Endothelial cell (in vitro differentiated cells): Measurements from ENCODE around the gene EDIL3. TPM values are rescaled to one million over a fixed set of nuclear protein-coding genes. Genes with fewer than 3 reads are reported as not detected.
"Not testable (repeated sequence)": the region's sequence is repeated elsewhere in the genome, so short reads cannot be mapped to it uniquely, and the experiment has no call there.

Experiments
- DNase-seq: peaks from one replicate; pipeline ENCODE4 v3.0.0; 2021; ENCODE audit warnings: low spot score
- H3K27ac Mint-ChIP-seq: one replicate; pipeline ENCODE4 v1.8.0; 2021; ENCODE audit warnings: mixed read lengths, inconsistent platforms; ENCODE audit not compliant: unreplicated experiment
- H3K27me3 Mint-ChIP-seq: one replicate; pipeline ENCODE4 v1.8.0; 2021; ENCODE audit warnings: mild to moderate bottlenecking, moderate library complexity, mixed read lengths, inconsistent platforms; ENCODE audit not compliant: unreplicated experiment
- H3K36me3 Mint-ChIP-seq: one replicate; pipeline ENCODE4 v1.8.0; 2021; ENCODE audit warnings: mild to moderate bottlenecking, low read depth, mixed read lengths, inconsistent platforms; ENCODE audit not compliant: unreplicated experiment
- H3K4me1 Mint-ChIP-seq: one replicate; pipeline ENCODE4 v1.8.0; 2021; ENCODE audit warnings: mild to moderate bottlenecking, mixed read lengths, inconsistent platforms; ENCODE audit not compliant: unreplicated experiment
- H3K4me3 Mint-ChIP-seq: one replicate; pipeline ENCODE4 v1.8.0; 2021; ENCODE audit warnings: mild to moderate bottlenecking, mixed read lengths, inconsistent platforms; ENCODE audit not compliant: unreplicated experiment
- H3K9me3 Mint-ChIP-seq: one replicate; pipeline ENCODE4 v1.8.0; 2021; ENCODE audit warnings: mixed read lengths, inconsistent platforms; ENCODE audit not compliant: unreplicated experiment
- CTCF ChIP-seq: fragments of 200-600 bp; sonication (generic); IDR thresholded peaks from one replicate; pipeline ENCODE4 v1.5.0; 2021; ENCODE audit warnings: antibody characterized with exemption; ENCODE audit not compliant: unreplicated experiment
- total RNA-seq: library from RNA; stranded (reverse); fragmentation: NEBNext Ultra II Directional; extraction: Animal tissue kit (Norgen Biotek cat#: 25700); gene quantifications from one replicate; pipeline ENCODE4 v1.2.1, GENCODE V29; 2021; ENCODE audit not compliant: unreplicated experiment

EDIL3 gene
- total RNA-seq, 1 donor from 2014 or later: 74.6 TPM

- peaks cover 3% of the 10 kb centered on the region for H3K36me3 Mint-ChIP-seq
- no peaks in the 10 kb centered on the region for H3K9me3 Mint-ChIP-seq
- H3K27ac Mint-ChIP-seq: no peak overlapping the region
- no peak for DNase-seq
- TF ChIP-seq CTCF: no peak
- H3K27me3 Mint-ChIP-seq: no peaks in the 10 kb centered on the region
- H3K4me3 Mint-ChIP-seq: no peak overlapping the region
- H3K4me1 Mint-ChIP-seq: no peaks in the 10 kb centered on the region
Measured at GRCh38 chr5:84303315-84303714, 81.4 kb downstream of the EDIL3 start.

GRCh38 chr5:84301535-84301934, 83.1 kb downstream of the EDIL3 start:
- TF ChIP-seq CTCF: no peak
- Mint-ChIP-seq H3K4me3 (no peak overlapping the region), H3K27ac (no peak overlapping the region), H3K36me3 (peaks cover 7% of the 10 kb centered on the region), H3K9me3 (no peaks in the 10 kb centered on the region), H3K4me1 (no peaks in the 10 kb centered on the region), H3K27me3 (no peaks in the 10 kb centered on the region)
- no peak for DNase-seq

- TF ChIP-seq CTCF: no peak
- no peak overlapping the region for H3K27ac Mint-ChIP-seq
- no peaks in the 10 kb centered on the region for H3K4me1 Mint-ChIP-seq
- no peak for DNase-seq
- H3K4me3 Mint-ChIP-seq: no peak overlapping the region
- peaks cover 7% of the 10 kb centered on the region for H3K36me3 Mint-ChIP-seq
- no peaks in the 10 kb centered on the region for H3K27me3 Mint-ChIP-seq
- no peaks in the 10 kb centered on the region for H3K9me3 Mint-ChIP-seq
Measured at GRCh38 chr5:84299959-84300358, 84.7 kb downstream of the EDIL3 start.

GRCh38 chr5:84298628-84299027, 86.1 kb downstream of the EDIL3 start:
- no peak for TF ChIP-seq CTCF
- H3K4me1 Mint-ChIP-seq: no peaks in the 10 kb centered on the region
- H3K27me3 Mint-ChIP-seq: no peaks in the 10 kb centered on the region
- H3K27ac Mint-ChIP-seq: no peak overlapping the region
- H3K4me3 Mint-ChIP-seq: no peak overlapping the region
- no peaks in the 10 kb centered on the region for H3K9me3 Mint-ChIP-seq
- peaks cover 7% of the 10 kb centered on the region for H3K36me3 Mint-ChIP-seq
- DNase-seq: no peak

- not testable (repeated sequence) for H3K4me3 Mint-ChIP-seq, H3K27me3 Mint-ChIP-seq, H3K9me3 Mint-ChIP-seq, H3K36me3 Mint-ChIP-seq, H3K4me1 Mint-ChIP-seq, DNase-seq, H3K27ac Mint-ChIP-seq
Measured at GRCh38 chr5:84297641-84298040, 87.0 kb downstream of the EDIL3 start.
